ENCODE measurements around the gene CRNKL1.

Gene CRNKL1

DNA sequence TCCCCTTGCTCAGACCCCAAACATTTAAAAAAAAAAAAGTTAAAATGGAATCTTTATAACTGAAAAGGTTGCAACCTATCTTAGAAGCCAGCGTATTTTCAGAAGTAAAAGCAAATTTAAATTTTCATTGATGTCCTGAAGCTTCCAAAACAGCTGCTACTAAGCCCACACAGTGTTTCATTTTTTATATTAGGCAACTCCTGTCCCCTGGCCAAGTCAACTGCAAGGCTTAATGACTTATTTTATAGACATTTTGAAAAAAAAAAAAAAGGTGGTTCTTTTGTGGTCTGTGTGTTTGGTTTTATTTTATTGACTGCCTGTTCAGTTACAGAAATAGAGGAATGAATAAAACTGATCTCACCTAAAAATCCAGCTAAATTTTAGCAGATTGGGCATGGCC, 13.1 kb upstream of the CRNKL1 start:
- intact Hi-C loops (cut with DNase I), result no loop called here
- no peak for DNase-seq

- DNase-seq, result no peak
- intact Hi-C loops (cut with DNase I), result no loop called here
These were observed 11.9 kb upstream of the CRNKL1 start for GRCh38 chr20:20063941-20064702.

DNA sequence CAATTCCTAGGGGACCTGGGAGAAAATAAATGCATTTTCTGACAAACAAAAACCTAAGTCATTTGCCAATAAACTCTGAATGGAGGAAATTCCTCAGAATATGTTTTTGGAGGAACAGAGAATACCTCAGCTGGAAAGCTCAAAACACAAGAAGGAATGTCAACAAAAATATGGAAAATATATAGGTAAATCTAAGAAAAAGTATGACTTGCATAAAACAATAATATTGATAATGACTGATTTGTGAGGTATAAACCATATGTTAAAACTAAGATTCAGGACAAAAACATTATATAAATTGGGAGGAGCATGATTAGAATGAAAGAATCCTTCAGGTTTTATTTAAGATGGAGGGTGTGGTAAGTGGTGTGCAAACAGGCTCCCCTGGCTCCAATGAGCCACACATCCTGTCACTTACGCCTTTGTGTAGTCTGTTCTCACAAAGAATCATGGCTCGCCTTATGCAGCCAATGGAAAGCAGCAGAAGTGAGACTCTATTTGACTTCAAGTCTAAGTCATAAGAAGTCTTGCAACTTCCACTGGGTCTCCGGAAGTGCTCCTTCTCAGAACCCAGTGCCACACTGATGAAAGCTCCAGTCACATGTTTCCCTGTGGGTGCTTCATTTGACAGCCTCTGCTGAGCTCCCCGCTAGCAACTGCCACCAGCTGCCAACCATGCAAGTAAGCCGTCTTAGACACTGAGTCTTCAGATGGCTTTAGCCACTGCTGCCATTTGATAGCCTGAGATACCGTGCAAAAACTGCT, 8.2 kb upstream of the CRNKL1 start:
- DNase-seq, result no peak
- intact Hi-C loops (cut with DNase I), result no loop called here

DNA sequence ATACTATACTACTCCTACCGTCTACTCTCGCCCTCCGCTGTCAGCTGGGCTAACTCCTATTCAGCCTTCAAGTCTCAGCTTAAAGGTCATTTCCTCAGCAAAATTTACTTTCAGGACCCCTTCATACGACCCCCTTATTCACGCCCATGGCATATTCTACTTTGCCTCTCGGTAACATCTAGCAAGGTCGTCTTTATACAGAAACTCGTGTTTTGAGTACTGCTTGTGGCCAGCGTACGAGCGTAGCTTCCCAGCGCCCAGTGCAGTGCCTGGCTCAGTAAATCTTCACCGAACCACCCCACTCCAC, 546 bp downstream of the CRNKL1 start:
- no peak for DNase-seq
- intact Hi-C loops (cut with DNase I), result loop anchor here (5.0 kb wide), 1 partner anchor 34 kb away; the partner anchor contains the start of gene NAA20

- intact Hi-C loops (cut with DNase I), result no loop called here
- no peak for DNase-seq
These were observed 12.4 kb downstream of the CRNKL1 start for GRCh38 chr20:20039752-20040387.

DNA sequence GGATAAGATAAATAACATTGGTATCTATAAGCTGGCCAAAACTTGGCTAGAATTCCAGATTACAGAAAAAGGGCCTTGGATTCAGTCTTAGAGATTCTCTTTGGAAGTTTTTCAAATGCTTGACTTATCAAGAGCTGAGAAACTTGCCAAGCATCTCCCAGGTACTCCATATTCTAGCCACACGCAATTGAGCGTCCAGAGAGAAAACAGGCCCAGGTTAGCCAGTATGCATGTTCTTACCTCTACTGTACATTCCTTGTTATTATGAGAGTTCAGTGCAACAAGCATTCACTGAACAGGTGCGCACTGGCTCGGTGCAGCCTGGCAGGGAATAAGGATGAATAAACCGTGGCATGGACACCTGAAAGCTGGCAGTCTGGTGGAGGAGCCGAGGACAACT, 13.7 kb downstream of the CRNKL1 start:
- intact Hi-C loops (cut with DNase I), result no loop called here
- DNase-seq, result no peak

- no peak for DNase-seq
- intact Hi-C loops (cut with DNase I), result no loop called here
These were observed 14.3 kb downstream of the CRNKL1 start for GRCh38 chr20:20037960-20038359.

DNA sequence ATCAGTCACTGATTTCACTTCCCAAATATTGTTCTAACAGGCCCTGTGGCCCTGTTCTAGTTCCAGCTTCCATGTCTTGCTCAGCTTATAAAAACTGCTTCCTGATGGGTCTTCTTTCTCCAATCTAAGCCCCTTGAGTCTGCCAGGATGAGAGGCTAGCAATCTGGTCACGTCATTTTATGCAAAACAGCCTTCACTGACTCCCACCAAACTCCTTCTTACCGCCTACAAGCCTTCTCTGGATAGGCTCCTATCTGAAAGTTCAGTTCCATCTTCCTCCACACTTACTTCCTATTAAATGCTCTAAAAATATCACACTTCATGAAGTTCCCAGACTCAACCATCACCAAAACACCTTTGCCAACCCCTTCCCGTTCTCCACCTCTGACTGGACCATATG, 15.5 kb downstream of the CRNKL1 start:
- intact Hi-C loops (cut with DNase I), result no loop called here

GRCh38 chr20:20034486-20034885, 17.8 kb downstream of the CRNKL1 start:
- intact Hi-C loops (cut with DNase I), result no loop called here
- DNase-seq, result no peak

More for the DNA sequence above, 15.5 kb downstream of the CRNKL1 start:
- DNase-seq, result no peak

- no peak for DNase-seq
- intact Hi-C loops (cut with DNase I), result no loop called here
These were observed 20.5 kb downstream of the CRNKL1 start for GRCh38 chr20:20031790-20032189.

DNA sequence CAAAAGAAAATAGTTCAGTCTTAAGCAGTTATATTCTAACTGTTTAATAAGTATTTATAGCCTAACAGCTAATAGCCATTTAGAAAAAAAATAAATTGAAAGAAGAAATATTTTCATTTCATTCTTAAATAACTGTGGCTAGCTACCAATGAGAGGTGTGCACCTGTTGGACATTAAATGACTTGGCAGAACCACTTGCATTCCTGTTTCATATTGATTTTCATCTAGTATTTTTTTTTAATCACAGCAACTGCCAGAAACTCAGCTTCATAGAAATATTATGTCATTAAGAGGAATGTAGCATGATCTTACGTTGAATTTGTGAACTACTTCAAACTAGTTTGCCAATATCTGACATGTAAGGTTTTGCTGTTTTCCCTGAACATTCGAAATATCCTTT, 25.0 kb downstream of the CRNKL1 start:
- no peak for DNase-seq
- intact Hi-C loops (cut with DNase I), result no loop called here

- intact Hi-C loops (cut with DNase I), result no loop called here
- no peak for DNase-seq
These were observed 27.3 kb downstream of the CRNKL1 start for GRCh38 chr20:20024942-20025341.

DNA sequence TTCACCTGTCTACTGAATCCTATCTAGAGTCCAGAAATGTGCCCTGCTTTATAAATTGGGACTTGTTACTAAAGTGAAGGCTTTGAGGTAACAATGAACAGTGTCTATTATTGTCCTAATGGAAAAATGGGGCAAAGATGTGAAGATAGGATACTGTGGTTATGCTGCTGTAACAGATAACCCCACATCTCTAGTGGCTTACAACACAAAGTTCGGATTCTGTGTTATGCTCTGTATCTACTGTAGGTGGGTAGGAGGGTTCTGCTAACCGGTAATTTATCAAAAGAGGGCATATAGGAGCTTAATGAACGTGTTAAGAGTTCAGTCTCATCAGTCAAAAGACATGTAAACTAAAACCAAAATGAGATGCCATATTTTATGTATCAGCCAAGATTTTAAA, 28.9 kb downstream of the CRNKL1 start:
- DNase-seq, result no peak
- intact Hi-C loops (cut with DNase I), result no loop called here

- intact Hi-C loops (cut with DNase I), result no loop called here
- no peak for DNase-seq
These were observed 29.8 kb downstream of the CRNKL1 start for GRCh38 chr20:20022498-20022897.

GRCh38 chr20:20021835-20022234, 30.4 kb downstream of the CRNKL1 start:
- no peak for DNase-seq
- intact Hi-C loops (cut with DNase I), result no loop called here

DNA sequence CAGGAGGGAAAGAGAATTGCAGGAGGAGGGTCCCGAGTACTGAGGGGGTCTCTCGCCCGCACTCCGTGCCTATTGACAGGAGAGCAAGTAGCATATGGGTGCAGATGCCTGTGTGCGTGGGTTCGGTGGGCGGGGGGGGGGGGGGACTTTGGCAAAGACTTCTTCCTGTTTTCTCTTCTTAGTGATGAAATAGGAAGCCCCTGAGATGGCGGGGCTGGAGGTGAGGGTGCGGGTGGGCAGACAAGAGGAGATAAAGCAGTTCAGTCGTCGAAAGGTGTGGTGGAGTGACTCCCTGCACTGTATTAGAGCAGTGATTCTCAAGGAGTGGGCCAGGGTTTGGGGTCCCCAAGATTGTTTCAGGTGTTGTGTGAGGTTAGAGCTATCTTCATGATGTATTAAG, 31.4 kb downstream of the CRNKL1 start:
- DNase-seq, result no peak
- intact Hi-C loops (cut with DNase I), result no loop called here

DNA sequence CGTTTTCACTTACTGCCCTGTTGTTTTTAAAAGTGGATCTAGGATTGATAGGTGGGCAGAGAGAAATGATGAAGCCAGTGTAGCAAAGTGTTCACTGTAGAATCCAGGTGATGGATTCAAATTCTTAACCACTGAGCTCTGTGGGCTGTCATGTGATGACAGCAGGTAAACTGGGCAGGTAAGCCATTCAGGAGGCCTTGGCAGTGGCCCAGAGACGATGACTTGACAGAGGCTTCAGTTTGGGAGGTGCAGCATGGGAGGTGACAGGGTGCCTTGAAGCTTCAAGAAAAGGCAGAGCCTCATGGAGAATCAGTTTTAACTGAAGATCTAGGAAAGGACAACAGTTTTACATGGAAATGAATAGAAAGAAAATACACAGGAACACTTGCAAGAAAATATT, 33.1 kb downstream of the CRNKL1 start:
- intact Hi-C loops (cut with DNase I), result loop anchor here (5.0 kb wide), 1 partner anchor 33 kb away; the partner anchor contains the start of genes CFAP61 and CRNKL1
- no peak for DNase-seq

DNA sequence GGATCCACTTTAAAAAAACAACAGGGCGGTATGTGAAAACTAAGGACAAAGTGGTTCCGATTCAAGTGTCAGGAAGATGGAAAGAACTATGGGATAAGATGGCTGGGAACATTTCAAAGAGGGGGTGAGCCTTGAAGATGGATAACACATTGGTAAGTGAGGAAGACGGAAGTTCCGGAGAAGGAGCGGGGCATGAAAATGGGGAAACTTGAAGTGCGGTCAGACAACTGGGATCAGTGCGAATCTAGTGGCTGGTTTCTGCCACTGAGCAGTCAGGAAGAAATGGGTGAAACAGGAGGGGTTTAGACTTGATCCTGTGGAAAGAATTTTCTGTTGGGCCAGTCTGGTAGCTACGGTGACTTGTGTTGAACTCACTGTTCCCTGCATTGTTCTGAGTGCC, 33.9 kb downstream of the CRNKL1 start:
- intact Hi-C loops (cut with DNase I), result loop anchor here (5.0 kb wide), 1 partner anchor 34 kb away; the partner anchor contains the start of genes CFAP61 and CRNKL1
- DNase-seq, result no peak

DNA sequence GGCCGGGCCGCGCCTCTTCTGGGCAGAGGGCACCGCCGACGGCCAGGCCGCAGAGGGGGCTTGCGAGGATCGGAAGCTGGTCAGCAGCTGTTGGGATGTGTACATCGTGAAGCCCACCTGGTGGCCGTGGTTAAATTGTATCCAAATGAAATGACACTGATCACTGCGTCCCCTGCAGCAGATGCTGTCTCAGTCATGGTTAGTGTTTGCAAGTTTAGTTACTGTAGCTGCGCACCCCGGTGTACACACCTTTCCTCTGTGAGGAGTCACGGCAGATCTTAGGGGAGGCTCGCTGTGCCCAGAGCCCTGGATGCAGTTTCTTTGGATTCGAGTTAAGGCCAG, 34.5 kb downstream of the CRNKL1 start:
- intact Hi-C loops (cut with DNase I), result loop anchor here (5.0 kb wide), 1 partner anchor 34 kb away; the partner anchor contains the start of genes CFAP61 and CRNKL1

GRCh38 chr20:20017001-20017843, 35.0 kb downstream of the CRNKL1 start, which contains the start of gene NAA20:
NAA20 (plus strand) TSS chr20:20017362; CDS start chr20:20017397, 35 bp downstream.
- intact Hi-C loops (cut with DNase I), result loop anchor here (5.0 kb wide), 1 partner anchor 35 kb away; the partner anchor contains the start of genes CFAP61 and CRNKL1
- peak; percentile 92 to 99 (median 96) for DNase-seq

More for the DNA sequence above, 34.5 kb downstream of the CRNKL1 start:
- no peak for DNase-seq
